Mucosa of descending colon (tissue), 3 donors: ENCODE data around the gene UBXN7. TPM values are rescaled to one million over a fixed set of nuclear protein-coding genes. Genes with fewer than 3 reads are reported as not detected.
"Not testable (repeated sequence)": the region's sequence is repeated elsewhere in the genome, so short reads cannot be mapped to it uniquely, and the experiment has no call there.

Experiments
- ATAC-seq: fragments of 200-7000 bp; cut with Tn5 transposase; one replicate; pipeline ENCODE4 v1.9.1; 2020; ENCODE audit warnings: mild to moderate bottlenecking, moderate library complexity
- DNase-seq, 3 donors: peaks; one replicate each; pipeline ENCODE4 v3.0.0-alpha.2; 2020
- H3K36me3 ChIP-seq: fragments of 200-600 bp; one replicate; pipeline ENCODE4 v1.8.0; 2021; ENCODE audit warnings: low read depth, mild to moderate bottlenecking
- H3K4me1 ChIP-seq: fragments of 200-600 bp; one replicate; pipeline ENCODE4 v1.8.0; 2021; ENCODE audit warnings: low read depth, mild to moderate bottlenecking
- H3K4me3 ChIP-seq: fragments of 200-600 bp; one replicate; pipeline ENCODE4 v1.8.0; 2021; ENCODE audit warnings: mild to moderate bottlenecking
- H3K9me3 ChIP-seq: fragments of 200-600 bp; one replicate; pipeline ENCODE4 v1.8.0; 2021; ENCODE audit warnings: mild to moderate bottlenecking
- CTCF ChIP-seq: fragments of 200-600 bp; IDR thresholded peaks from one replicate; pipeline ENCODE4 v1.8.0; 2022; ENCODE audit warnings: antibody characterized with exemption, mild to moderate bottlenecking
- intact Hi-C, 2 donors: fragments of 100-400 bp; cut with DNase I in 1 of 2; cut with micrococcal nuclease in 1 of 2; formaldehyde crosslinking; loops; one replicate each; pipeline versions ENCODE4 v1.11.0 to v1.11.1; 2022; cut with DNase I, micrococcal nuclease
- total RNA-seq, 3 donors: library from RNA; stranded (reverse); fragmentation: NEBNext Ultra II Directional in 2 of 3; extraction: Animal tissue kit (Norgen Biotek cat#: 25700) in 2 of 3; gene quantifications; one replicate each; pipeline versions ENCODE4 v1.2.1 to v1.2.4, GENCODE V29; 2021 to 2023
- donor health status: DM: no; HTN: no; CAD: no; lungs with moderate emphysema.
- donor health status: DM: no; HTN: no; CAD: no.
- donor health status: DM: no; HTN: yes; CAD: no.

The UBXN7 gene
- total RNA-seq, 3 donors from 2014 or later, result 23.1 to 74.8 (median 43.9) TPM

GRCh38 chr3:196463478-196463756 lies 31.2 kb upstream of the UBXN7 start:
- intact Hi-C loops, result no loop called here
- no peak overlapping the region for H3K4me3 ChIP-seq
- no peaks in the 10 kb centered on the region for H3K9me3 ChIP-seq
- TF ChIP-seq CTCF, result no peak
- H3K36me3 ChIP-seq, result no peaks in the 10 kb centered on the region
- ATAC-seq (no peak), DNase-seq (no peak)
- H3K4me1 ChIP-seq, result no peaks in the 10 kb centered on the region

- H3K4me1 ChIP-seq, intact Hi-C loops, H3K4me3 ChIP-seq, H3K9me3 ChIP-seq, ATAC-seq, DNase-seq, H3K36me3 ChIP-seq: not testable (repeated sequence)
These were observed 30.7 kb upstream of the UBXN7 start for GRCh38 chr3:196462680-196463477.

GRCh38 chr3:196458063-196458462 lies 25.8 kb upstream of the UBXN7 start:
- DNase-seq, result no peak
- TF ChIP-seq CTCF, result no peak
- intact Hi-C loops, result no loop called here
- Histone ChIP-seq H3K4me1 (no peaks in the 10 kb centered on the region), H3K9me3 (no peaks in the 10 kb centered on the region), H3K4me3 (no peak overlapping the region), H3K36me3 (no peaks in the 10 kb centered on the region)
- no peak for ATAC-seq

GRCh38 chr3:196457470-196457869 lies 25.2 kb upstream of the UBXN7 start:
- H3K4me1 ChIP-seq, intact Hi-C loops: not testable (repeated sequence)

GRCh38 chr3:196454935-196455334 lies 22.7 kb upstream of the UBXN7 start:
- no peaks in the 10 kb centered on the region for H3K36me3 ChIP-seq
- no peaks in the 10 kb centered on the region for H3K4me1 ChIP-seq
- no peak overlapping the region for H3K4me3 ChIP-seq
- intact Hi-C loops, result no loop called here
- H3K9me3 ChIP-seq, result no peaks in the 10 kb centered on the region
- ATAC-seq (no peak), DNase-seq (no peak)
- no peak for TF ChIP-seq CTCF

More at GRCh38 chr3:196457470-196457869, 25.2 kb upstream of the UBXN7 start:
- not testable (repeated sequence) for H3K9me3 ChIP-seq, H3K4me3 ChIP-seq, H3K36me3 ChIP-seq, ATAC-seq, DNase-seq

GRCh38 chr3:196445391-196445790 lies 13.2 kb upstream of the UBXN7 start:
- H3K9me3 ChIP-seq, H3K36me3 ChIP-seq, H3K4me1 ChIP-seq, DNase-seq, ATAC-seq, intact Hi-C loops, H3K4me3 ChIP-seq: not testable (repeated sequence)

- Histone ChIP-seq H3K4me3 (no peak overlapping the region), H3K36me3 (no peaks in the 10 kb centered on the region), H3K4me1 (no peaks in the 10 kb centered on the region), H3K9me3 (no peaks in the 10 kb centered on the region)
- intact Hi-C loops, result no loop called here
- ATAC-seq, result no peak
- DNase-seq, result no peak
- TF ChIP-seq CTCF, result no peak
These were observed 12.3 kb upstream of the UBXN7 start for GRCh38 chr3:196444500-196444894.
